WTC11 (cell line): ENCODE data around the gene CTDNEP1. TPM values are rescaled to one million over a fixed set of nuclear protein-coding genes. Genes with fewer than 3 reads are reported as not detected.
A peak's percentile ranks its signal among the peaks of the same experiment; 100 is the strongest.

ENCODE experiments used
- ATAC-seq: fragments of 200-7000 bp; cut with Tn5 transposase; 2 replicates; pipeline ENCODE4 v1.10.0; 2021; ENCODE audit warnings: mild to moderate bottlenecking, moderate library complexity
- CTCF ChIA-PET: fragments of 300-600 bp; sonication (Branson Sonifier 250); formaldehyde crosslinking; loops from one replicate; lab custom pipeline; 2021; ENCODE audit warnings: antibody characterized with exemption; lab: Charles Lee
- POLR2A ChIA-PET: fragments of 350-600 bp; sonication (Branson Sonifier 250); formaldehyde crosslinking; loops from one replicate; lab custom pipeline; 2021; ENCODE audit warnings: antibody characterized with exemption; lab: Charles Lee
- DNase-seq: peaks from one replicate; pipeline ENCODE4 v3.0.0; 2021; ENCODE audit warnings: low spot score
- H3K27ac Mint-ChIP-seq: 2 replicates; pipeline ENCODE4 v1.8.0; 2021; ENCODE audit warnings: mixed read lengths
- H3K27me3 Mint-ChIP-seq: 2 replicates; pipeline ENCODE4 v1.8.0; 2021; ENCODE audit warnings: low read depth, mild to moderate bottlenecking, moderate library complexity, mixed read lengths
- H3K36me3 Mint-ChIP-seq: 2 replicates; pipeline ENCODE4 v1.8.0; 2021; ENCODE audit warnings: mixed read lengths
- H3K4me1 Mint-ChIP-seq: 2 replicates; pipeline ENCODE4 v1.8.0; 2022; ENCODE audit warnings: mixed read lengths
- H3K4me3 Mint-ChIP-seq: 2 replicates; pipeline ENCODE4 v1.8.0; 2021; ENCODE audit warnings: mild to moderate bottlenecking, moderate library complexity, mixed read lengths
- H3K9me3 Mint-ChIP-seq: 2 replicates; pipeline ENCODE4 v1.8.0; 2021; ENCODE audit warnings: mixed read lengths
- ARID4B ChIP-seq: sonication (generic); formaldehyde crosslinking; IDR thresholded peaks from 2 replicates; pipeline ENCODE4 v1.8.0; 2023; ENCODE audit warnings: missing genetic modification reagents, mild to moderate bottlenecking, borderline replicate concordance
- ATF3 ChIP-seq: sonication (generic); formaldehyde crosslinking; conservative IDR thresholded peaks from 2 replicates; pipeline ENCODE4 v1.8.1; 2022; ENCODE audit warnings: mild to moderate bottlenecking, missing genetic modification reagents
- CDX4 ChIP-seq: fragments of 250-450 bp; sonication (Bioruptor Pico); IDR thresholded peaks from 2 replicates; pipeline ENCODE4 v1.9.0; 2021; ENCODE audit warnings: moderate library complexity, mild to moderate bottlenecking, inconsistent platforms, borderline replicate concordance
- CREB1 ChIP-seq: sonication (generic); formaldehyde crosslinking; IDR thresholded peaks from 2 replicates; pipeline ENCODE4 v1.8.0; 2023; ENCODE audit warnings: mild to moderate bottlenecking, missing genetic modification reagents
- CREM ChIP-seq: sonication (generic); formaldehyde crosslinking; IDR thresholded peaks from 2 replicates; pipeline ENCODE4 v1.8.1; 2022; ENCODE audit warnings: mild to moderate bottlenecking, missing genetic modification reagents, moderate library complexity
- FOXJ3 ChIP-seq: sonication (generic); formaldehyde crosslinking; IDR thresholded peaks from 2 replicates; pipeline ENCODE4 v1.9.0; 2021; ENCODE audit warnings: missing genetic modification reagents, mild to moderate bottlenecking, borderline replicate concordance
- GABPB1 ChIP-seq: sonication (generic); formaldehyde crosslinking; IDR thresholded peaks from 2 replicates; pipeline ENCODE4 v1.8.1; 2023; ENCODE audit warnings: mild to moderate bottlenecking, missing genetic modification reagents
- GTF2I ChIP-seq: fragments of 250-450 bp; sonication (Bioruptor Pico); conservative IDR thresholded peaks from 2 replicates; pipeline ENCODE4 v1.4.0; 2021; ENCODE audit warnings: mild to moderate bottlenecking
- JUN ChIP-seq: sonication (generic); formaldehyde crosslinking; IDR thresholded peaks from 2 replicates; pipeline ENCODE4 v1.8.0; 2023; ENCODE audit warnings: mild to moderate bottlenecking, missing genetic modification reagents
- MYBL2 ChIP-seq: sonication (generic); formaldehyde crosslinking; IDR thresholded peaks from 2 replicates; pipeline ENCODE4 v1.8.1; 2023; ENCODE audit warnings: mild to moderate bottlenecking, moderate library complexity, missing genetic modification reagents
- PRDM15 ChIP-seq: sonication (generic); formaldehyde crosslinking; IDR thresholded peaks from 2 replicates; pipeline ENCODE4 v1.8.0; 2022; ENCODE audit warnings: missing genetic modification reagents
- RELA ChIP-seq: sonication (generic); formaldehyde crosslinking; IDR thresholded peaks from 2 replicates; pipeline ENCODE4 v1.8.1; 2022; ENCODE audit warnings: missing genetic modification reagents, mild to moderate bottlenecking, borderline replicate concordance
- SMAD3 ChIP-seq: sonication (generic); formaldehyde crosslinking; IDR thresholded peaks from 2 replicates; pipeline ENCODE4 v1.8.0; 2022; ENCODE audit warnings: missing genetic modification reagents, mild to moderate bottlenecking, borderline replicate concordance
- TP53 ChIP-seq: sonication (generic); formaldehyde crosslinking; IDR thresholded peaks from 2 replicates; pipeline ENCODE4 v1.8.1; 2023; ENCODE audit warnings: mild to moderate bottlenecking, missing genetic modification reagents
- USF1 ChIP-seq: sonication (generic); formaldehyde crosslinking; IDR thresholded peaks from 2 replicates; pipeline ENCODE4 v1.8.0; 2022; ENCODE audit warnings: mild to moderate bottlenecking, missing genetic modification reagents
- USF2 ChIP-seq: sonication (generic); formaldehyde crosslinking; IDR thresholded peaks from 2 replicates; pipeline ENCODE4 v1.8.1; 2023; ENCODE audit warnings: mild to moderate bottlenecking, missing genetic modification reagents, moderate library complexity
- ZNF121 ChIP-seq: sonication (generic); formaldehyde crosslinking; IDR thresholded peaks from 2 replicates; pipeline ENCODE4 v1.8.0; 2023; ENCODE audit warnings: missing genetic modification reagents
- ZNF138 ChIP-seq: sonication (generic); formaldehyde crosslinking; conservative IDR thresholded peaks from 2 replicates; pipeline ENCODE4 v1.8.1; 2022; ENCODE audit warnings: mild to moderate bottlenecking, moderate library complexity, missing genetic modification reagents
- ZNF423 ChIP-seq: fragments of 250-450 bp; sonication (Bioruptor Pico); IDR thresholded peaks from 2 replicates; pipeline ENCODE4 v2.1.2; 2022; ENCODE audit warnings: mild to moderate bottlenecking, moderate library complexity
- total RNA-seq: library from RNA; stranded (reverse); gene quantifications from 3 replicates; pipeline ENCODE4 v1.2.3, GENCODE V29; 2021
- TF ChIP-seq, protein P1 (sequence below): fragments of 250-450 bp; sonication (Bioruptor Pico); conservative IDR thresholded peaks from 2 replicates; pipeline ENCODE4 v1.9.0; 2021; ENCODE audit warnings: mild to moderate bottlenecking
- TF ChIP-seq, protein P2 (sequence below): sonication (generic); formaldehyde crosslinking; IDR thresholded peaks from 2 replicates; pipeline ENCODE4 v1.8.0; 2023; ENCODE audit warnings: missing genetic modification reagents

CTDNEP1 gene
- total RNA-seq, 1 experiment from 2014 or later = 127 TPM

DNA sequence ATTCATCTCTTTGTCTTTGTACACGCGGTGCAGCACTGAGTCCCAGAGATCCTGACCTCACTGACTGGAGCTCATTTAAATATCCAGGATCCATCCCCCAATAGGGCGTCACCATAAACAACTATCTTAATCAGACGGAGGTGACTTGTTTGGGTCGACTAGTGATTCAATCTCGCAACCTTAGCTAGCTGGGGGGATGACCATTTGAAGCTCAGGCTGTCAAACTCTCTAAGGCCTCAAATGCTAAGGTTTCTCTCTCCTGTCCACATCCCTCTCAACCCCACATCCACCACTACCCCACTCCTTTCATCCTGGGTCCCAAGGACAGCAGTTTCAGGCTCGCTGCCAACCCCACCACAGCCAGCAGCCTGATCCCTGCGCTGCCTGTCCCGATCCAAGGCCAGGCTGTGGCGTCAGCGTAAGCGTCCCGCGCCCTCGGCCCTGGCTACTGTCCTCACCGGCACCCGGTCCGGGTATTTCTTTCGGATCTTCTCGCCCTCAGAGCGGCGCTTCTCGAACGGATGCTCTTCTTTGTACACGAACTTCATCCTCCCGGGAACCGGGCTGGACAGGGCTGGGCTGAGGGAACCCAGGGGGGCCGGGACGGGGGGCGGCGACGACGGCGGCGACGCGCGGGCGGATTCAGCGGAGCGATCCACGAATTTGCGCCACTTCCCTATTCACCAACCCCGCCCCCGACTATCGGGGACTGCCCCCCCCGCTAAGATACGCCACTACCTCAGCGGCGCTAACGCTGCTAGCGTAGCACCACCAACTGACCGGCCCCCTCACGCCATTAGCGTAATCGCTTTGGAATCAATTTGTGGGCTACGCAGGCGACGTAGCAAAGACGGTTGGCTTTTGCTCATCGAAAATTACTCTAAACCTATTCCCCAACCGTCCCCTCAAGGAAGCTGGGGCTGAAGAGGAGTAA, 9.5 kb downstream of the CTDNEP1 start, which contains the start of gene GABARAP:
Gene GABARAP (minus strand): TSS at position 667 of the 934 bp plus-strand sequence. CDS start 119 bp downstream, at position 548.
- TF ChIP-seq ZNF121 (CRISPR knock-in tag) = no peak
- TF ChIP-seq MYBL2 (CRISPR knock-in tag) = no peak
- TF ChIP-seq USF1 = peak; percentile 50
- TF ChIP-seq ZNF138 (CRISPR knock-in tag) = no peak
- TF ChIP-seq PRDM15 (CRISPR knock-in tag) = no peak
- no peak for TF ChIP-seq RELA (CRISPR knock-in tag)
- 0 out of 2 replicates have a peak, but pooled peaks have one; percentile 65 for TF ChIP-seq CREM (CRISPR knock-in tag)
- TF ChIP-seq TP53 = peak; percentile 33; the same call in 1 of the 2 replicates
- TF ChIP-seq CREB1 (CRISPR knock-in tag) = no peak
- peak; percentile 32; the same call in 1 of the 2 replicates for TF ChIP-seq ZNF423 (CRISPR knock-in tag)
- TF ChIP-seq SMAD3 (CRISPR knock-in tag) = 0 out of 2 replicates have a peak, but pooled peaks have one; percentile 30
- peak; percentile 45; the same call in 1 of the 2 replicates for TF ChIP-seq GABPB1 (CRISPR knock-in tag)
- no peak for TF ChIP-seq GTF2I (CRISPR knock-in tag)
- no peak for TF ChIP-seq CDX4 (CRISPR knock-in tag)
- TF ChIP-seq JUN = no peak
- TF ChIP-seq ATF3 (CRISPR knock-in tag) = no peak
- TF ChIP-seq, protein P1, sequence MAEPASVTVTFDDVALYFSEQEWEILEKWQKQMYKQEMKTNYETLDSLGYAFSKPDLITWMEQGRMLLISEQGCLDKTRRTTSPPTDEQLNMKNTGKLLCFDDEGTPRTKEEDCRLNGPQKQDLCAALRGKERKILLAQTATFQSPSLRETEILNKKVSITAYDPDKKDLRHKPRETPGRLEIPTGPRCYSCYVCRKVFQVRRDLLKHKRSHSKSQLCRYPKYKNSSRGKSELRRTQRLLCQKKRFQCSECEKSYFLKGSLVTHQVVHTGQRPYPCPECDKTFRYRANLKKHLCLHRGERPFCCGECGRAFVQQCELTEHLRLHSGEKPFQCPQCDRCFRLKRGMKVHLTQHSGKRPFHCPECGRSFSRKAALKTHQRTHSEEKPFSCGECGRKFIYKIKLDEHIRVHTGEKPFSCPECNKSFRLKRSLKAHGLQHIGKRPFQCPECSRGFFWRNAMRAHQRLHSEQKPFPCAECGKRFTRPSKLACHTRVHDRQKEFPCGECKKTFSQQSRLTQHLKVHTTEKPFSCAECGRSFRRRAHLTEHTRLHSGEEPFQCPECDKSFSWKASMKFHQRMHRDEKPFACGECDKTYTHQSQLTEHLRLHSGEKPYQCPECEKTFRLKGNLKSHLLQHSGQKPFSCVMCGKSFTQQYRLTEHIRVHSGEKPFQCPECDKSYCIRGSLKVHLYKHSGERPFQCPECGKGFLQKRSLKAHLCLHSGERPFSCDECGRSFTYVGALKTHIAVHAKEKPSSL (CRISPR knock-in tag) = no peak
- peak; percentile 80; the same call in 1 of the 2 replicates for TF ChIP-seq ARID4B (CRISPR knock-in tag)
- no peak for TF ChIP-seq FOXJ3
- TF ChIP-seq, protein P2, sequence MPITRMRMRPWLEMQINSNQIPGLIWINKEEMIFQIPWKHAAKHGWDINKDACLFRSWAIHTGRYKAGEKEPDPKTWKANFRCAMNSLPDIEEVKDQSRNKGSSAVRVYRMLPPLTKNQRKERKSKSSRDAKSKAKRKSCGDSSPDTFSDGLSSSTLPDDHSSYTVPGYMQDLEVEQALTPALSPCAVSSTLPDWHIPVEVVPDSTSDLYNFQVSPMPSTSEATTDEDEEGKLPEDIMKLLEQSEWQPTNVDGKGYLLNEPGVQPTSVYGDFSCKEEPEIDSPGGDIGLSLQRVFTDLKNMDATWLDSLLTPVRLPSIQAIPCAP (CRISPR knock-in tag) = no peak
- TF ChIP-seq USF2 = peak; percentile 76
- H3K4me3 Mint-ChIP-seq = peak within 1 kb of the TSS; percentile 90
- ChIA-PET CTCF (interaction anchor here (0.5 to 3.4 kb wide), 10 partner anchors 22 to 310 kb away, joined by 3 to 21 read pairs (median 6); partner anchors contain the start of genes ACADVL, DLG4, NEURL4 and SLC2A4), POLR2A (interaction anchor here (0.8 to 2.3 kb wide), 10 partner anchors 9 to 52 kb away, joined by 3 to 8 read pairs (median 3); partner anchors contain the start of genes ACADVL, CTDNEP1, DLG4 and ELP5)
- DNase-seq (peak; percentile 90), ATAC-seq (peak; percentile 3)
- H3K27me3 Mint-ChIP-seq = no peaks in the 10 kb centered on the region
- H3K4me1 Mint-ChIP-seq = peaks cover 36% of the 10 kb centered on the region
- peaks cover 34% of the 10 kb centered on the region for H3K36me3 Mint-ChIP-seq
- peak within 1 kb of the TSS; percentile 99 for H3K27ac Mint-ChIP-seq
- no peaks in the 10 kb centered on the region for H3K9me3 Mint-ChIP-seq
